GM18517 (cell line): ENCODE data around the gene FER.
"Not testable (repeated sequence)": the region's sequence is repeated elsewhere in the genome, so short reads cannot be mapped to it uniquely, and the experiment has no call there.

Experiments used
- ATAC-seq: cut with Tn5 transposase; IDR thresholded peaks from one replicate; pipeline ENCODE4 v1.9.1; 2021; ENCODE audit warnings: mild to moderate bottlenecking, moderate library complexity; ENCODE audit not compliant: unreplicated experiment

FER gene

GRCh38 chr5:109028608-109029299 lies 281.1 kb downstream of the FER start:
- ATAC-seq = peak; percentile 73

- no peak for ATAC-seq
Observed at GRCh38 chr5:109029847-109030246, 282.1 kb downstream of the FER start.

- ATAC-seq = no peak
Observed at GRCh38 chr5:109030360-109031143, 282.9 kb downstream of the FER start.

- ATAC-seq = peak; percentile 65
Observed at GRCh38 chr5:109034306-109034705, 286.6 kb downstream of the FER start.

- no peak for ATAC-seq
Observed at GRCh38 chr5:109035436-109035835, 287.7 kb downstream of the FER start.

- no peak for ATAC-seq
Observed at GRCh38 chr5:109038209-109038840, 290.6 kb downstream of the FER start.

GRCh38 chr5:109041317-109041716 lies 293.6 kb downstream of the FER start:
- peak; percentile 74 for ATAC-seq

- no peak for ATAC-seq
Observed at GRCh38 chr5:109045710-109046109, 298.0 kb downstream of the FER start.

- no peak for ATAC-seq
Observed at GRCh38 chr5:109049565-109049964, 301.9 kb downstream of the FER start.

GRCh38 chr5:109050321-109050720 lies 302.6 kb downstream of the FER start:
- ATAC-seq = not testable (repeated sequence)

GRCh38 chr5:109052216-109052615 lies 304.5 kb downstream of the FER start:
- ATAC-seq = not testable (repeated sequence)

GRCh38 chr5:109053995-109054417 lies 306.3 kb downstream of the FER start:
- no peak for ATAC-seq

GRCh38 chr5:109060378-109061025 lies 312.8 kb downstream of the FER start:
- no peak for ATAC-seq

- no peak for ATAC-seq
Observed at GRCh38 chr5:109062664-109063063, 315.0 kb downstream of the FER start.

GRCh38 chr5:109063223-109063622 lies 315.5 kb downstream of the FER start:
- no peak for ATAC-seq

- ATAC-seq = no peak
Observed at GRCh38 chr5:109076741-109077140, 329.0 kb downstream of the FER start.

GRCh38 chr5:109078448-109078847 lies 330.8 kb downstream of the FER start:
- ATAC-seq = no peak

GRCh38 chr5:109080481-109080880 lies 332.8 kb downstream of the FER start:
- ATAC-seq = no peak

- ATAC-seq = no peak
Observed at GRCh38 chr5:109080896-109081295, 333.2 kb downstream of the FER start.

GRCh38 chr5:109083937-109084336 lies 336.2 kb downstream of the FER start:
- ATAC-seq = no peak

- no peak for ATAC-seq
Observed at GRCh38 chr5:109089191-109089590, 341.5 kb downstream of the FER start.
